GM12872 (cell line): Measurements from ENCODE around the gene FAAP20.

Experiments
- TF ChIP-seq, protein P1 (sequence below): IDR thresholded peaks from 3 replicates; pipeline ENCODE4 v1.5.1; 2011; ENCODE audit warnings: low read depth, mild to moderate bottlenecking, low read length, moderate library complexity; ENCODE audit not compliant: insufficient read depth

FAAP20 gene

GRCh38 chr1:2212532-2213491, 18.2 kb upstream of the FAAP20 start:
- TF ChIP-seq, protein P1, sequence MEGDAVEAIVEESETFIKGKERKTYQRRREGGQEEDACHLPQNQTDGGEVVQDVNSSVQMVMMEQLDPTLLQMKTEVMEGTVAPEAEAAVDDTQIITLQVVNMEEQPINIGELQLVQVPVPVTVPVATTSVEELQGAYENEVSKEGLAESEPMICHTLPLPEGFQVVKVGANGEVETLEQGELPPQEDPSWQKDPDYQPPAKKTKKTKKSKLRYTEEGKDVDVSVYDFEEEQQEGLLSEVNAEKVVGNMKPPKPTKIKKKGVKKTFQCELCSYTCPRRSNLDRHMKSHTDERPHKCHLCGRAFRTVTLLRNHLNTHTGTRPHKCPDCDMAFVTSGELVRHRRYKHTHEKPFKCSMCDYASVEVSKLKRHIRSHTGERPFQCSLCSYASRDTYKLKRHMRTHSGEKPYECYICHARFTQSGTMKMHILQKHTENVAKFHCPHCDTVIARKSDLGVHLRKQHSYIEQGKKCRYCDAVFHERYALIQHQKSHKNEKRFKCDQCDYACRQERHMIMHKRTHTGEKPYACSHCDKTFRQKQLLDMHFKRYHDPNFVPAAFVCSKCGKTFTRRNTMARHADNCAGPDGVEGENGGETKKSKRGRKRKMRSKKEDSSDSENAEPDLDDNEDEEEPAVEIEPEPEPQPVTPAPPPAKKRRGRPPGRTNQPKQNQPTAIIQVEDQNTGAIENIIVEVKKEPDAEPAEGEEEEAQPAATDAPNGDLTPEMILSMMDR = 0 out of 3 replicates have a peak, but pooled peaks have one; percentile 15

GRCh38 chr1:2212274-2212531, 17.6 kb upstream of the FAAP20 start:
- TF ChIP-seq, protein P1 = no peak

DNA sequence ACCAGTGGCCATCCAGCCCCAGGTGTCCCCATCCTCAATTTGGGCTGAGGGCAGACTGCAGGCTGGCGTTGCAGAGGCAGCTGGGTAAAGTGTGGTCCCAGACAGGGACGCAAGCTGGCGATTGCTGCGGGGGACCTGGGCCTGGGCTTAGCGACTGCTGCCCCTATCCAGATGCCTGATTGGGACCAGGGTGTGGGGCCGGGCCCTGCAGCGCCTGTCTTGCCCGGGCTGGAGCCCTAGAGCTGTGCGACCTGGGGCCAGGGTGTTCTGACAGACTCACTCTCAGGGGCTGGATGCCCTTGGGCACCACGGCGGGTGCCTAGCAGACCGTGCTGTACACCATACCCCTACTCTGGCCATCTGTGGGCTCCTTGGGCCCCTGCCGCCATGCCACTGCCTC, 16.2 kb upstream of the FAAP20 start:
- TF ChIP-seq, protein P1 = no peak

DNA sequence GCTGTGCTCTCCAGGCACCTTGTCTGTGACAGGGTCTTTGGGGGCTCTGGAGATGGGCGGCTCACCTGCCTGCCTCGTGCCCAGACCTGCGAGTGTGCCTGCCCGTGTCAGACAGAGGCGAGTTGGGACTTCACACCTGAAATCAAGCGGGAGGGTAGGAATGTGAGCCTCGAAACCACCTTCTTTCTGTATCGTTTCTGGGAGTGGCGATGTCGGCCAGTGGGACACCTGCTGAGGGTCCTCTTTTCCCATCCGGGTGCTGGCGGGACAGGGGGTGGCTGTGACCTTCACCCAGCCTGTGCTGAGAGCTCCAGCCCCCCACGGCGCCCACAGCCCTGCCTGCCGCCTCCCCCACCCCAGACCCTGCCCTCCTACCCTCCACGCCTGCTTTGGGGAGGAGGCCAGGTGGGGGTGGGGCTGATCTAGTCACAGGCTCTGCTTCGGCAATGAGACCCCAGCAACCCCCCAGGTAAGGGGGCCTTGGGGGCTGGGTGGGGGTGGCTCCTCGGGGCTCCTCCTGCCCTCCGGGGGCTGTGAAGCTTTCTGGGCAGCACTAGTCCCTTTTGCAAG, 15.6 kb upstream of the FAAP20 start:
- TF ChIP-seq, protein P1 = no peak

DNA sequence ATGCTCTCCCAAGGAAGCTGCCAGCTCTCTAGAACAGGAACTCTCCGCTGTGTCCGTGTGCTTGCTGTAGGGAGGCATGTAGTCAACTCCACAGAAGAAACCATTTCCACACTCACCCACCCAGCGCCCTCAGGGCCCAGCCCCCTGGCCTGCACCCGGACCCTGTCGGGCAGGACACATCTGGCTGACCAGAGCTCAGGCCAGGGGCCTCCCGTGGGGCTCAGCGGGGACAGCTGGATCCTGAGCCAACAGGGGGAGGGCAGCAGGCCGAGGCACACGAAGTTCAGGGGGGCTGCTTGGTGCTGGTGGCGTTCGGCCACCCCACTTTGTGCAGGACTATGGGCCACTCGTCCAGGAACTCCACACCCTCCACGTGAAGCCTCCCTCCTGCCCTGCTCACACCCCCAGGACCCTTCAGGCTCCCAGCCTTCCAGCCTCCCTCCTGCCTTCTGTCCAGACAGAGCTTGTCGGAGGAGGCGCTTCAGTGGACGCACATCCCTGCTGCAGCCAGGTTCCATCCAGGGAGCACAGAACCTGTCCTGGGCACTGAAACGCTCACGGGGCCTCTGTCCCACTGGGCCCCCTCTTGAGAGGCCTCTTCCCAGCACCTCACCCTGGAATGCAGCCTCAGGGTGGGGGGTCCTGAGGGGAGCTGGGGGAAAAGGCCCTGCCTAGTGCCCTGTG, 15.0 kb upstream of the FAAP20 start:
- TF ChIP-seq, protein P1 = no peak

- TF ChIP-seq, protein P1 = no peak
These were observed 14.0 kb upstream of the FAAP20 start for GRCh38 chr1:2208309-2209239.
